RWPE2 (cell line): Measurements from ENCODE around the gene KCNMA1.

Experiments
- ATAC-seq: fragments of 200-7000 bp; cut with Tn5 transposase; 3 replicates; pipeline ENCODE4 v1.9.1; 2021; ENCODE audit warnings: low read depth
- DNase-seq: peaks from one replicate; pipeline ENCODE4 v3.0.0-alpha.2; 2020; ENCODE audit warnings: low spot score
- H3K27ac ChIP-seq: fragments of 450-650 bp; 2 replicates; pipeline ENCODE4 v1.5.1; 2017; ENCODE audit warnings: mild to moderate bottlenecking; ENCODE audit not compliant: poor library complexity, severe bottlenecking
- H3K27me3 ChIP-seq: fragments of 250-450 bp; sonication (Bioruptor Pico); 2 replicates; pipeline ENCODE4 v1.5.1; 2021; ENCODE audit warnings: mild to moderate bottlenecking, moderate library complexity; ENCODE audit not compliant: insufficient read depth, poor library complexity, severe bottlenecking
- H3K36me3 ChIP-seq: fragments of 250-450 bp; sonication (Bioruptor Pico); 2 replicates; pipeline ENCODE4 v1.5.1; 2020; ENCODE audit warnings: low read depth, mild to moderate bottlenecking, moderate library complexity
- H3K4me1 ChIP-seq: fragments of 250-450 bp; sonication (Bioruptor Pico); 2 replicates; pipeline ENCODE4 v1.5.1; 2021; ENCODE audit warnings: mild to moderate bottlenecking, moderate library complexity; ENCODE audit not compliant: insufficient read depth, poor library complexity, severe bottlenecking
- H3K4me3 ChIP-seq: fragments of 250-450 bp; sonication (Bioruptor Pico); 2 replicates; pipeline ENCODE4 v1.5.1; 2021; ENCODE audit warnings: mild to moderate bottlenecking, moderate library complexity; ENCODE audit not compliant: severe bottlenecking
- H3K9me3 ChIP-seq: fragments of 250-450 bp; sonication (Bioruptor Pico); 2 replicates; pipeline ENCODE4 v1.5.1; 2021; ENCODE audit warnings: mild to moderate bottlenecking, moderate library complexity; ENCODE audit not compliant: severe bottlenecking
- CTCF ChIP-seq: fragments of 450-650 bp; IDR thresholded peaks from one replicate; pipeline ENCODE4 v1.5.1; 2017; ENCODE audit warnings: mild to moderate bottlenecking, moderate library complexity; ENCODE audit not compliant: poor library complexity, severe bottlenecking

KCNMA1 gene

DNA sequence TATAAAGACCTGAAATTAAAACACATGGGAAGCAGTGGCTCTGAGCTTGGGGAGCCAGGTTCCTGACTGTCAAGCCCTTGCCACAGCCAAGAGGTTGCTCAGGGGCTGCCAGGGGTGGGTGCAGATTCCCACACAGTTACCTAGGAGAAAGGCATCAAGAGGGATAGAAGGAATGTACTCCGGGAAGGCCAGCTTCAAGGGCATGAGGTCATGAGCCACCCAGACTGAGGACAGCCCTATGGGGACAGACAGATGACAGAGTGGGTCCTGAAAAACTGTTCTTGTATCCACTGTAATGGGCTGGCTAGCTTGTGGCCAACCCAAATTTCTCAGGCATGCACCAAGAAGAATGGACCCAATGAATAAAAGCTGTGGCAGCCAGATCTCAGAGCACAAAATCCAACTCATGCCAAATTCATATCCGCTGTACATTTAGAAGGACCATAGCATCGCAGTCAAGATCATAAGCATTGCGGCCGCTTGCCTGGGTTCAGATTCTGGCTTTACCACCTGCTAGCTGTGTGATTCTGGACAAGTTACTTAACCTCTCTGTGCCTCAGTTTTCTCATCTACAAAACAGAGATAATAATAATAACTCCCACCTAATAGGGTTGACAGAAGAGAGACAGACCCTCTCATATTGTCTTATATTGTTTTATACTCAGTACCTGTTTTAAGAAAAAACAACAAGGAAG, 44.9 kb upstream of the KCNMA1 start:
- no peak for DNase-seq
- TF ChIP-seq CTCF = no peak
- no peak overlapping the region for H3K4me3 ChIP-seq
- H3K9me3 ChIP-seq = no peaks in the 10 kb centered on the region
- no peaks in the 10 kb centered on the region for H3K36me3 ChIP-seq
- no peak for ATAC-seq
- no peaks in the 10 kb centered on the region for H3K4me1 ChIP-seq
- H3K27ac ChIP-seq = no peak overlapping the region
- H3K27me3 ChIP-seq = no peaks in the 10 kb centered on the region

- H3K27ac ChIP-seq = no peak overlapping the region
- no peak for ATAC-seq
- H3K27me3 ChIP-seq = no peaks in the 10 kb centered on the region
- DNase-seq = no peak
- H3K4me3 ChIP-seq = no peak overlapping the region
- no peak for TF ChIP-seq CTCF
- H3K9me3 ChIP-seq = no peaks in the 10 kb centered on the region
- H3K36me3 ChIP-seq = no peaks in the 10 kb centered on the region
- no peaks in the 10 kb centered on the region for H3K4me1 ChIP-seq
Observed at GRCh38 chr10:77681839-77682238, 44.2 kb upstream of the KCNMA1 start.

DNA sequence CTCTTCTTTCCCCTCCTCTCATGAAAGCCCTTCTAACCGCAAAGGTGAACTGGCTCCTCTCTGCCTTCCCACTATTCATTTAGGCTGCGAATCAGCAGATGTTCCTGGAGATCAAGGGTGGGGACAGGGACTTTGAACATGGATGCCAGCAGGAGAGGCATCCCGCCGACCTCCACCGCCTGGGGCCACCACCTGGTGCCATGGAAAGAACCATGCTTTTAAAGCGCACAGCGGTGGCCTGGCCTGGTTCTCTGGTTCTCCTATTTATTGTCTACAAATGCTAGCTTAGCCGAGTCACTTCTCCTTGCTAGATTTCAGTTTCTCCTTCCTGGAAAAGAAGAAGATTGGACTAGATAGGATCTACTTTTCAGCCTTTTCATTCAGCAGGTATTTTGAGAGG, 43.2 kb upstream of the KCNMA1 start:
- no peak for TF ChIP-seq CTCF
- DNase-seq (no peak), ATAC-seq (no peak)
- Histone ChIP-seq H3K36me3 (no peaks in the 10 kb centered on the region), H3K27me3 (no peaks in the 10 kb centered on the region), H3K9me3 (no peaks in the 10 kb centered on the region), H3K27ac (no peak overlapping the region), H3K4me1 (no peaks in the 10 kb centered on the region), H3K4me3 (no peak overlapping the region)

GRCh38 chr10:77680065-77680464, 42.5 kb upstream of the KCNMA1 start:
- Histone ChIP-seq H3K27ac (no peak overlapping the region), H3K4me1 (no peaks in the 10 kb centered on the region), H3K4me3 (no peak overlapping the region), H3K27me3 (no peaks in the 10 kb centered on the region), H3K9me3 (no peaks in the 10 kb centered on the region), H3K36me3 (no peaks in the 10 kb centered on the region)
- no peak for TF ChIP-seq CTCF
- DNase-seq = no peak
- ATAC-seq = no peak

GRCh38 chr10:77679217-77679616, 41.6 kb upstream of the KCNMA1 start:
- ATAC-seq = no peak

More at GRCh38 chr10:77679217-77679616, 41.6 kb upstream of the KCNMA1 start:
- no peak for DNase-seq
- Histone ChIP-seq H3K27ac (no peak overlapping the region), H3K27me3 (no peaks in the 10 kb centered on the region), H3K36me3 (no peaks in the 10 kb centered on the region), H3K4me3 (no peak overlapping the region), H3K4me1 (no peaks in the 10 kb centered on the region), H3K9me3 (no peaks in the 10 kb centered on the region)
- TF ChIP-seq CTCF = no peak
